ELF-1 (cell line): ENCODE measurements around the gene KIF16B.
"Not testable (repeated sequence)": the region's sequence is repeated elsewhere in the genome, so short reads cannot be mapped to it uniquely, and the experiment has no call there.

Experiments used
- DNase-seq: peaks from one replicate; pipeline ENCODE4 v3.0.0-alpha.2; 2016; ENCODE audit warnings: low read depth, low spot score

The KIF16B gene

GRCh38 chr20:16526433-16527380 lies 46.5 kb downstream of the KIF16B start:
- DNase-seq: peak; percentile 88

- not testable (repeated sequence) for DNase-seq
Observed at GRCh38 chr20:16522651-16523050, 50.6 kb downstream of the KIF16B start.

- DNase-seq: no peak
Observed at GRCh38 chr20:16520154-16520553, 53.1 kb downstream of the KIF16B start.

- not testable (repeated sequence) for DNase-seq
Observed at GRCh38 chr20:16519673-16520072, 53.6 kb downstream of the KIF16B start.

- no peak for DNase-seq
Observed at GRCh38 chr20:16518784-16519084, 54.5 kb downstream of the KIF16B start.

- peak; percentile 74 for DNase-seq
Observed at GRCh38 chr20:16517946-16518783, 55.1 kb downstream of the KIF16B start.

- DNase-seq: no peak
Observed at GRCh38 chr20:16516794-16517193, 56.5 kb downstream of the KIF16B start.

- no peak for DNase-seq
Observed at GRCh38 chr20:16515046-16515445, 58.2 kb downstream of the KIF16B start.

GRCh38 chr20:16514140-16514539 lies 59.1 kb downstream of the KIF16B start:
- DNase-seq: no peak

GRCh38 chr20:16505894-16506293 lies 67.4 kb downstream of the KIF16B start:
- DNase-seq: no peak

GRCh38 chr20:16501301-16501700 lies 71.9 kb downstream of the KIF16B start:
- no peak for DNase-seq

GRCh38 chr20:16500197-16500596 lies 73.1 kb downstream of the KIF16B start:
- no peak for DNase-seq

- no peak for DNase-seq
Observed at GRCh38 chr20:16498526-16499253, 74.6 kb downstream of the KIF16B start.

- DNase-seq: no peak
Observed at GRCh38 chr20:16497896-16498295, 75.4 kb downstream of the KIF16B start.

GRCh38 chr20:16493486-16493885 lies 79.8 kb downstream of the KIF16B start:
- DNase-seq: no peak

GRCh38 chr20:16491294-16491905 lies 81.8 kb downstream of the KIF16B start:
- DNase-seq: no peak

- DNase-seq: no peak
Observed at GRCh38 chr20:16490696-16491095, 82.6 kb downstream of the KIF16B start.

GRCh38 chr20:16488616-16489015 lies 84.6 kb downstream of the KIF16B start:
- DNase-seq: no peak

- no peak for DNase-seq
Observed at GRCh38 chr20:16488086-16488485, 85.2 kb downstream of the KIF16B start.

- no peak for DNase-seq
Observed at GRCh38 chr20:16486532-16486931, 86.7 kb downstream of the KIF16B start.

- DNase-seq: no peak
Observed at GRCh38 chr20:16485401-16485800, 87.8 kb downstream of the KIF16B start.

- DNase-seq: no peak
Observed at GRCh38 chr20:16483024-16483423, 90.2 kb downstream of the KIF16B start.
